Measurements from ENCODE around the gene DENND1A. TPM values are rescaled to one million over a fixed set of nuclear protein-coding genes. Genes with fewer than 3 reads are reported as not detected.
A peak's percentile ranks its signal among the peaks of the same experiment; 100 is the strongest.

DENND1A gene
- total RNA-seq, 1 donor from 2014 or later = 23.0 TPM

- Histone ChIP-seq H3K4me3 (no peak overlapping the region), H3K36me3 (no peaks in the 10 kb centered on the region), H3K9me3 (no peaks in the 10 kb centered on the region), H3K27me3 (ENCODE audit: low read depth) (no peaks in the 10 kb centered on the region), H3K27ac (no peak overlapping the region), H3K4me1 (no peaks in the 10 kb centered on the region)
- ATAC-seq (peak; percentile 81 to 87), DNase-seq (peak; percentile 52)
- TF ChIP-seq CTCF (IDR thresholded peaks at IDR 0.05) = no peak
- intact Hi-C loops (cut with DNase I) = no loop called here
These were observed 343.7 kb downstream of the DENND1A start for GRCh38 chr9:123586275-123586674.

- Histone ChIP-seq H3K9me3 (no peaks in the 10 kb centered on the region), H3K36me3 (no peaks in the 10 kb centered on the region), H3K4me1 (no peaks in the 10 kb centered on the region), H3K27me3 (ENCODE audit: low read depth) (no peaks in the 10 kb centered on the region), H3K4me3 (no peak overlapping the region), H3K27ac (no peak overlapping the region)
- no peak for TF ChIP-seq CTCF (IDR thresholded peaks at IDR 0.05)
- DNase-seq = no peak
- intact Hi-C loops (cut with DNase I) = no loop called here
- peak; percentile 85 to 87 for ATAC-seq
These were observed 345.4 kb downstream of the DENND1A start for GRCh38 chr9:123584202-123585176.

- H3K4me1 ChIP-seq = no peaks in the 10 kb centered on the region
- H3K9me3 ChIP-seq = no peaks in the 10 kb centered on the region
- H3K4me3 ChIP-seq = no peak overlapping the region
- H3K27ac ChIP-seq = no peak overlapping the region
- intact Hi-C loops (cut with DNase I) = no loop called here
- H3K27me3 ChIP-seq (ENCODE audit: low read depth) = no peaks in the 10 kb centered on the region
- DNase-seq (no peak), ATAC-seq (no peak)
- TF ChIP-seq CTCF (IDR thresholded peaks at IDR 0.05) = no peak
- H3K36me3 ChIP-seq = no peaks in the 10 kb centered on the region
These were observed 346.3 kb downstream of the DENND1A start for GRCh38 chr9:123583646-123584045.

- peaks cover under 1% of the 10 kb centered on the region for H3K9me3 ChIP-seq
- DNase-seq (no peak), ATAC-seq (no peak)
- TF ChIP-seq CTCF (IDR thresholded peaks at IDR 0.05) = no peak
- intact Hi-C loops (cut with DNase I) = no loop called here
- no peaks in the 10 kb centered on the region for H3K36me3 ChIP-seq
- H3K27ac ChIP-seq = no peak overlapping the region
- H3K4me3 ChIP-seq = no peak overlapping the region
- H3K27me3 ChIP-seq (ENCODE audit: low read depth) = no peaks in the 10 kb centered on the region
- no peaks in the 10 kb centered on the region for H3K4me1 ChIP-seq
These were observed 358.7 kb downstream of the DENND1A start for GRCh38 chr9:123571240-123571639.

GRCh38 chr9:123568691-123569688 lies 360.9 kb downstream of the DENND1A start:
- Histone ChIP-seq H3K4me1 (no peaks in the 10 kb centered on the region), H3K9me3 (no peaks in the 10 kb centered on the region), H3K27me3 (ENCODE audit: low read depth) (no peaks in the 10 kb centered on the region), H3K4me3 (no peak overlapping the region), H3K27ac (no peak overlapping the region), H3K36me3 (no peaks in the 10 kb centered on the region)
- no peak for TF ChIP-seq CTCF (IDR thresholded peaks at IDR 0.05)
- intact Hi-C loops (cut with DNase I) = no loop called here
- peak; percentile 32 to 61 for ATAC-seq
- DNase-seq = no peak

Data from lower lobe of right lung (tissue), 2 donors.